Measurements from ENCODE around the gene PEX11B. TPM values are rescaled to one million over a fixed set of nuclear protein-coding genes. Genes with fewer than 3 reads are reported as not detected.

Gene PEX11B
- total and polyA plus RNA-seq, 2 of the 4 experiments (the other 2 are of a cell fraction), result 15.4 to 24.3 TPM

GRCh38 chr1:145895471-145895870 lies 23.0 kb downstream of the PEX11B start:
- no peak overlapping the region for H3K18ac ChIP-seq (ENCODE audit: low read depth, low read length)
- intact Hi-C loops (cut with micrococcal nuclease), result loop anchor here (10.0 kb wide), 1 partner anchor 59 kb away; the partner anchor contains the start of gene LIX1L
- WGBS, 2 experiments (ENCODE audit: extremely low coverage in 2 of 2, insufficient read length in 1 of 2), result no CpG with 5 or more reads among the region's 1 CpG

More at GRCh38 chr1:145895471-145895870, 23.0 kb downstream of the PEX11B start:
- H3K79me1 ChIP-seq (ENCODE audit: low read depth in 1 of 2, low read length in 2 of 2), result peaks cover 0 to 4% of the 10 kb centered on the region in 2 experiments; a peak in 1 of 4 replicates
- ChIA-PET POLR2A (ENCODE audit: unreplicated experiment) (no interaction called here), CTCF (interaction anchor here (0.6 kb wide), 1 partner anchor 23 kb away, joined by 3 read pairs; no protein-coding TSS in a partner anchor)
- peaks cover 18% of the 10 kb centered on the region for H3K9me1 ChIP-seq (ENCODE audit: insufficient read depth, low read length)
- H2BK120ac ChIP-seq (ENCODE audit: low read depth, low read length), result no peak overlapping the region
- no peak for TF ChIP-seq USF2 (IDR thresholded peaks at IDR 0.05; ENCODE audit: low read depth, low read length)
- no peak for TF ChIP-seq CTCF (conservative IDR thresholded peaks at IDR 0.05; ENCODE audit: low read depth, low read length)
- TF ChIP-seq RCOR1 (IDR thresholded peaks at IDR 0.05; ENCODE audit: insufficient replicate concordance, low read length), result no peak
- TF ChIP-seq FOS (IDR thresholded peaks at IDR 0.05; ENCODE audit: low read depth, low read length), result no peak
- TF ChIP-seq BHLHE40 (IDR thresholded peaks at IDR 0.05; ENCODE audit: low read depth, low read length), result no peak
- TF ChIP-seq POLR2A (IDR thresholded peaks at IDR 0.05; ENCODE audit: low read depth, low read length), result no peak
- TF ChIP-seq SMC3 (IDR thresholded peaks at IDR 0.05; ENCODE audit: low read depth, low read length), result no peak
- no peak for TF ChIP-seq MAZ (IDR thresholded peaks at IDR 0.05; ENCODE audit: borderline replicate concordance, low read depth, low read length)
- no peak for TF ChIP-seq NFE2L2 (IDR thresholded peaks at IDR 0.05; ENCODE audit: low read depth, low read length)
- TF ChIP-seq ELK1 (IDR thresholded peaks at IDR 0.05; ENCODE audit: borderline replicate concordance, low read depth, low read length), result no peak
- no peak for TF ChIP-seq MXI1 (IDR thresholded peaks at IDR 0.05; ENCODE audit: borderline replicate concordance, low read depth, low read length)
- TF ChIP-seq MAFK (IDR thresholded peaks at IDR 0.05; ENCODE audit: low read depth, low read length), result no peak
- TF ChIP-seq CHD1 (IDR thresholded peaks at IDR 0.05; ENCODE audit: low read depth, low read length), result no peak
- TF ChIP-seq CEBPB (IDR thresholded peaks at IDR 0.05; ENCODE audit: low read depth, low read length), result no peak
- no peak for ATAC-seq (ENCODE audit: low read depth)
- no peaks in the 10 kb centered on the region for H3K9me3 ChIP-seq (ENCODE audit: control insufficient read depth, insufficient read depth, low read length)
- no peak overlapping the region for H3K56ac ChIP-seq (ENCODE audit: extremely low read depth, insufficient read depth, low read length)
- H3K27me3 ChIP-seq (ENCODE audit: control insufficient read depth, insufficient read depth, low read length), result no peaks in the 10 kb centered on the region
- in situ Hi-C loops (cut with MboI; ENCODE audit: low sequenced_read_pairs), result no loop called here
- no peak overlapping the region for H3K27ac ChIP-seq (ENCODE audit: insufficient read depth, low read length)
- no peak overlapping the region for H2BK20ac ChIP-seq (ENCODE audit: low read depth, low read length)
- no peak overlapping the region for H4K8ac ChIP-seq (ENCODE audit: low read depth in 2 of 2, low read length in 2 of 2)
- no peak overlapping the region for H2AK9ac ChIP-seq (replicated peaks; ENCODE audit: low read depth, low read length, poor library complexity)
- peaks cover 12% of the 10 kb centered on the region for H3K4me1 ChIP-seq (ENCODE audit: control insufficient read depth, insufficient read depth, low read length)
- no peak overlapping the region for H3K14ac ChIP-seq (replicated peaks; ENCODE audit: low read depth, low read length)
- H3K4me2 ChIP-seq (ENCODE audit: low read depth, low read length), result no peak overlapping the region
- no TSS peak for BruUV-seq (replicated peaks)
- no peaks in the 10 kb centered on the region for H3K36me3 ChIP-seq (ENCODE audit: control insufficient read depth, insufficient read depth, low read length)
- no peak overlapping the region for H3K23ac ChIP-seq (ENCODE audit: low read depth, low read length)
- H4K5ac ChIP-seq (ENCODE audit: low read depth, low read length), result no peak overlapping the region
- H3K4ac ChIP-seq (ENCODE audit: low read depth, low read length), result no peak overlapping the region
- no peak overlapping the region for H2BK5ac ChIP-seq (ENCODE audit: low read depth, low read length, poor library complexity, severe bottlenecking)
- no peak overlapping the region for H2AFZ ChIP-seq (replicated peaks; ENCODE audit: low read length, poor library complexity)
- no peak for DNase-seq
- H2BK15ac ChIP-seq (ENCODE audit: low read depth, low read length), result no peak overlapping the region; the same call in 2 of the 3 replicates
- H4K91ac ChIP-seq (ENCODE audit: insufficient read depth, low read depth, low read length), result no peak overlapping the region
- H2AK5ac ChIP-seq (ENCODE audit: low read depth, low read length), result no peak overlapping the region; the same call in 1 of the 2 replicates
- dilution Hi-C loops (cut with HindIII; ENCODE audit: low sequenced_read_pairs, unreplicated experiment), result no loop called here
- H4K20me1 ChIP-seq (ENCODE audit: insufficient read depth, low read length), result no peaks in the 10 kb centered on the region
- no peak overlapping the region for H3K4me3 ChIP-seq (ENCODE audit: insufficient read depth, low read depth, low read length)
- no peak overlapping the region for H3K9ac ChIP-seq (ENCODE audit: low read depth, low read length)

All from IMR-90 (cell line).